HCT116 (cell line): Measurements from ENCODE around the gene ST3GAL6. TPM values are rescaled to one million over a fixed set of nuclear protein-coding genes. Genes with fewer than 3 reads are reported as not detected.

Experiments
- ATAC-seq: fragments of 200-7000 bp; cut with Tn5 transposase; 2 replicates; pipeline ENCODE4 v1.9.1; 2020; ENCODE audit warnings: mild to moderate bottlenecking, moderate library complexity
- BruUV-seq: library from RNA; stranded (reverse); fragments of 400-500 nt; replicated peaks from 2 replicates; lab custom pipeline; 2021; lab: Mats Ljungman, UMichigan
- CTCF ChIA-PET: fragments of 300-600 bp; sonication (Branson Sonifier 250); formaldehyde crosslinking; loops from one replicate; lab custom pipeline; 2021; ENCODE audit warnings: antibody characterized with exemption; lab: Charles Lee
- POLR2A ChIA-PET: fragments of 300-600, 350-600 bp; sonication (Branson Sonifier 250); formaldehyde crosslinking; loops from one replicate; lab custom pipeline; 2021; ENCODE audit warnings: antibody characterized with exemption; lab: Charles Lee
- RAD21 ChIA-PET, 2 experiments: fragments of 300-600 bp; sonication (Branson Sonifier 250); formaldehyde crosslinking; loops; one replicate each; lab custom pipeline; 2023; ENCODE audit warnings: low total read pairs in 2 of 2; ENCODE audit not compliant: uncharacterized antibody in 2 of 2, unreplicated experiment in 2 of 2, low non-redundant PET in 1 of 2; lab: Charles Lee
- DNase-seq: peaks from one replicate; pipeline ENCODE4 v3.0.0-alpha.2; 2010; ENCODE audit warnings: low read depth, low spot score
- H2AFZ ChIP-seq: fragments of 200-600 bp; shearing (Covaris generic), sonication (generic); 2 replicates; pipeline ENCODE4 v1.6.1; 2017; ENCODE audit warnings: low read depth, mixed run types, mixed read lengths, antibody characterized with exemption, low read length; ENCODE audit not compliant: poor library complexity, severe bottlenecking
- H3K27ac ChIP-seq: 2 replicates; pipeline ENCODE4 v1.5.1; 2012; ENCODE audit warnings: low read depth, low read length
- H3K27me3 ChIP-seq: fragments of 200-600 bp; sonication (generic); 2 replicates; pipeline ENCODE4 v1.6.1; 2016; ENCODE audit warnings: mixed run types, low read length, mixed read lengths; ENCODE audit not compliant: insufficient read depth
- H3K36me3 ChIP-seq, 2 experiments: fragments of 200-500 bp in 1 of 2; fragments of 200-600 bp in 1 of 2; sonication (Bioruptor generic) in 1 of 2; sonication (generic) in 1 of 2; 2 replicates each; pipeline versions ENCODE4 v1.5.1 to v1.6.1; 2014 to 2016; ENCODE audit warnings: low read length in 2 of 2, inconsistent platforms in 1 of 2, mixed read lengths in 1 of 2, mixed run types in 1 of 2; ENCODE audit not compliant: insufficient read depth in 2 of 2, control insufficient read depth in 1 of 2
- H3K4me1 ChIP-seq, 2 experiments: fragments of 200-600 bp in 1 of 2; sonication (generic) in 1 of 2; 2 replicates each; pipeline versions ENCODE4 v1.5.1 to v1.6.1; 2012 to 2017; ENCODE audit warnings: low read length in 2 of 2, inconsistent platforms in 1 of 2, mild to moderate bottlenecking in 1 of 2, mixed read lengths in 1 of 2, mixed run types in 1 of 2, moderate library complexity in 1 of 2; ENCODE audit not compliant: insufficient read depth in 2 of 2, control insufficient read depth in 1 of 2
- H3K4me2 ChIP-seq: fragments of 200-600 bp; sonication (generic); 2 replicates; pipeline ENCODE4 v1.6.1; 2017; ENCODE audit warnings: mixed run types, low read length, mixed read lengths
- H3K4me3 ChIP-seq, 2 experiments: fragments of 200-600 bp in 1 of 2; sonication (generic) in 1 of 2; replicated peaks in 1 of 2; 2 replicates each; pipeline ENCODE4 v1.5.1; 2011 to 2016; ENCODE audit warnings: low read length in 2 of 2, control low read depth in 1 of 2, low read depth in 1 of 2, mild to moderate bottlenecking in 1 of 2, mixed read lengths in 1 of 2, mixed run types in 1 of 2
- H3K79me2 ChIP-seq: fragments of 200-600 bp; sonication (generic); 2 replicates; pipeline ENCODE4 v1.6.1; 2017; ENCODE audit warnings: mild to moderate bottlenecking, mixed run types, low read length, moderate library complexity, mixed read lengths; ENCODE audit not compliant: insufficient read depth
- H3K9ac ChIP-seq: fragments of 200-600 bp; sonication (generic); 2 replicates; pipeline ENCODE4 v1.6.1; 2016; ENCODE audit warnings: low read length, mixed read lengths
- H3K9me2 ChIP-seq: fragments of 200-600 bp; sonication (generic), shearing (Covaris generic); 2 replicates; pipeline ENCODE4 v1.6.1; 2017; ENCODE audit warnings: mixed run types, mild to moderate bottlenecking, moderate library complexity; ENCODE audit not compliant: insufficient read depth
- H3K9me3 ChIP-seq, 2 experiments: fragments of 200-500 bp in 1 of 2; fragments of 200-600 bp in 1 of 2; sonication (Bioruptor generic) in 1 of 2; sonication (generic) in 1 of 2; 2 replicates each; pipeline ENCODE4 v1.6.1; 2014 to 2017; ENCODE audit warnings: low read length in 2 of 2, mixed read lengths in 2 of 2, inconsistent platforms in 1 of 2, low read depth in 1 of 2, mild to moderate bottlenecking in 1 of 2, mixed run types in 1 of 2, moderate library complexity in 1 of 2; ENCODE audit not compliant: control insufficient read depth in 1 of 2, insufficient read depth in 1 of 2
- H4K20me1 ChIP-seq: fragments of 200-600 bp; sonication (generic), shearing (Covaris generic); 2 replicates; pipeline ENCODE4 v1.6.1; 2017; ENCODE audit warnings: mixed run types, mild to moderate bottlenecking, moderate library complexity; ENCODE audit not compliant: insufficient read depth
- ATF3 ChIP-seq: IDR thresholded peaks from 2 replicates; pipeline ENCODE4 v1.6.1; 2012
- CBX3 ChIP-seq: IDR thresholded peaks from 2 replicates; pipeline ENCODE4 v1.6.1; 2012; ENCODE audit warnings: low read depth
- CEBPB ChIP-seq: IDR thresholded peaks from 2 replicates; pipeline ENCODE4 v1.6.1; 2012; ENCODE audit warnings: low read depth
- EGR1 ChIP-seq: IDR thresholded peaks from 2 replicates; pipeline ENCODE4 v1.6.1; 2012; ENCODE audit warnings: low read depth
- YY1 ChIP-seq: IDR thresholded peaks from 2 replicates; pipeline ENCODE4 v1.6.1; 2011; ENCODE audit warnings: low read length, low read depth, moderate library complexity, mild to moderate bottlenecking; ENCODE audit not compliant: insufficient replicate concordance; ENCODE audit errors: extremely low read depth
- ZBTB33 ChIP-seq: IDR thresholded peaks from 2 replicates; pipeline ENCODE4 v1.6.1; 2011; ENCODE audit warnings: mild to moderate bottlenecking, low read length, moderate library complexity; ENCODE audit not compliant: insufficient replicate concordance; ENCODE audit errors: extremely low read depth
- ZFX ChIP-seq: fragments of 450-650 bp; IDR thresholded peaks from 2 replicates; pipeline ENCODE4 v1.6.1; 2017
- intact Hi-C: fragments of 100-400 bp; cut with micrococcal nuclease; formaldehyde crosslinking; loops from 2 replicates; pipeline ENCODE4 v1.10.0; 2022
- total RNA-seq: library from RNA; stranded (reverse); gene quantifications from one replicate; pipeline ENCODE4 v1.2.1, GENCODE V29; 2021; ENCODE audit not compliant: unreplicated experiment
- TF ChIP-seq, protein P1 (sequence below): IDR thresholded peaks from 2 replicates; pipeline ENCODE4 v1.6.1; 2012

The ST3GAL6 gene
- total RNA-seq, 1 experiment from 2014 or later: 10.6 TPM

- H2AFZ ChIP-seq: no peak overlapping the region
- H3K27ac ChIP-seq: no peak overlapping the region
- no peaks in the 10 kb centered on the region for H3K9me3 ChIP-seq
- H3K36me3 ChIP-seq: peaks cover 0 to 3% of the 10 kb centered on the region in 2 experiments; a peak in 2 of 4 replicates
- no peaks in the 10 kb centered on the region for H3K27me3 ChIP-seq
- no peak for ATAC-seq
- POLR2A ChIA-PET: no interaction called here
- H3K4me2 ChIP-seq: no peak overlapping the region
- CTCF ChIA-PET: no interaction called here
- RAD21 ChIA-PET: interaction anchor here in 1 of 2 experiments (0.7 kb wide), 1 partner anchor 436 kb away, joined by 3 read pairs; no protein-coding TSS in a partner anchor
- H4K20me1 ChIP-seq: no peaks in the 10 kb centered on the region
- TF ChIP-seq ATF3 (no peak), ZFX (no peak), CEBPB (no peak), EGR1 (no peak), CBX3 (no peak), YY1 (no peak), ZBTB33 (no peak)
- TF ChIP-seq, protein P1, sequence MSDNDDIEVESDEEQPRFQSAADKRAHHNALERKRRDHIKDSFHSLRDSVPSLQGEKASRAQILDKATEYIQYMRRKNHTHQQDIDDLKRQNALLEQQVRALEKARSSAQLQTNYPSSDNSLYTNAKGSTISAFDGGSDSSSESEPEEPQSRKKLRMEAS: no peak
- TF ChIP-seq, all 23 proteins: peak for 0
- Histone ChIP-seq H3K4me3 (no peak overlapping the region), H3K9me2 (no peaks in the 10 kb centered on the region), H3K9ac (no peak overlapping the region), H3K79me2 (no peaks in the 10 kb centered on the region), H3K4me1 (no peaks in the 10 kb centered on the region; a peak in 1 of 4 replicates)
- intact Hi-C loops: no loop called here
- no peak for DNase-seq
- no TSS peak for BruUV-seq
Observed at GRCh38 chr3:98784042-98784441, 20.9 kb downstream of the ST3GAL6 start.
